PC-9 (cell line): ENCODE results near the gene NDUFB5. TPM values are rescaled to one million over a fixed set of nuclear protein-coding genes. Genes with fewer than 3 reads are reported as not detected.

Experiments used
- BruUV-seq: library from RNA; stranded (reverse); fragments of 400-500 nt; replicated peaks from 2 replicates; lab custom pipeline; 2021; lab: Mats Ljungman, UMichigan
- CTCF ChIA-PET: fragments of 300-600 bp; sonication (Branson Sonifier 250); formaldehyde crosslinking; loops from one replicate; lab custom pipeline; 2022; ENCODE audit warnings: antibody characterized with exemption; lab: Charles Lee
- POLR2A ChIA-PET: fragments of 300-600 bp; sonication (Branson Sonifier 250); formaldehyde crosslinking; loops from one replicate; lab custom pipeline; 2022; ENCODE audit warnings: antibody characterized with exemption; ENCODE audit not compliant: unreplicated experiment; lab: Charles Lee
- DNase-seq, 2 experiments: peaks; one replicate each; pipeline versions ENCODE4 v3.0.0 to v3.0.0-alpha.2; 2015 to 2022; ENCODE audit warnings: mixed read lengths in 1 of 2
- H2AFZ ChIP-seq: fragments of 200-600 bp; sonication (generic); 2 replicates; pipeline ENCODE4 v1.8.1; 2017; ENCODE audit warnings: antibody characterized with exemption
- H3F3A ChIP-seq: fragments of 200-600 bp; sonication (generic); 2 replicates; pipeline ENCODE4 v1.8.1; 2017; ENCODE audit warnings: antibody characterized with exemption, mild to moderate bottlenecking, low read depth; ENCODE audit not compliant: insufficient read depth
- H3K27ac ChIP-seq: fragments of 200-600 bp; sonication (generic); 2 replicates; pipeline ENCODE4 v1.6.1; 2016; ENCODE audit warnings: mixed run types
- H3K27me3 ChIP-seq: fragments of 200-600 bp; sonication (generic); 2 replicates; pipeline ENCODE4 v1.6.1; 2016; ENCODE audit warnings: low read depth, mixed run types; ENCODE audit not compliant: insufficient read depth
- H3K36me3 ChIP-seq: fragments of 200-600 bp; sonication (generic); 2 replicates; pipeline ENCODE4 v1.6.1; 2016; ENCODE audit warnings: low read depth, mixed run types
- H3K4me1 ChIP-seq: fragments of 200-600 bp; sonication (generic); replicated peaks from 2 replicates; pipeline ENCODE4 v1.6.1; 2016; ENCODE audit warnings: mixed run types; ENCODE audit not compliant: insufficient read depth
- H3K4me2 ChIP-seq: fragments of 200-600 bp; sonication (generic); 2 replicates; pipeline ENCODE4 v1.6.1; 2017; ENCODE audit warnings: mixed run types
- H3K4me3 ChIP-seq: fragments of 200-600 bp; sonication (generic); 2 replicates; pipeline ENCODE4 v1.6.1; 2016; ENCODE audit warnings: mixed run types
- H3K79me2 ChIP-seq: fragments of 200-600 bp; sonication (generic); 2 replicates; pipeline ENCODE4 v1.6.1; 2017; ENCODE audit warnings: low read depth, mixed run types
- H3K9me2 ChIP-seq: fragments of 200-600 bp; sonication (generic); 2 replicates; pipeline ENCODE4 v1.8.1; 2017; ENCODE audit warnings: mild to moderate bottlenecking; ENCODE audit not compliant: insufficient read depth
- H3K9me3 ChIP-seq: fragments of 200-600 bp; sonication (generic); 2 replicates; pipeline ENCODE4 v1.8.1; 2016; ENCODE audit warnings: low read depth; ENCODE audit not compliant: insufficient read depth
- H4K20me1 ChIP-seq: fragments of 200-600 bp; sonication (generic); 2 replicates; pipeline ENCODE4 v1.8.1; 2017; ENCODE audit not compliant: insufficient read depth
- EZH2 ChIP-seq: fragments of 200-600 bp; sonication (generic); IDR thresholded peaks from 2 replicates; pipeline ENCODE4 v1.8.0; 2017; ENCODE audit warnings: antibody characterized with exemption, low read depth
- intact Hi-C: fragments of 100-400 bp; cut with micrococcal nuclease; formaldehyde crosslinking; loops from one replicate; pipeline ENCODE4 v1.10.0; 2022; ENCODE audit not compliant: unreplicated experiment
- total RNA-seq: library from RNA; stranded (reverse); gene quantifications from 2 replicates; pipeline ENCODE4 v1.2.3, GENCODE V29; 2021
- TF ChIP-seq, protein P1 (sequence below): fragments of 200-600 bp; sonication (generic); conservative IDR thresholded peaks from 2 replicates; pipeline ENCODE4 v1.6.1; 2017; ENCODE audit warnings: mixed run types, antibody characterized with exemption, mild to moderate bottlenecking, moderate library complexity

NDUFB5 gene
- total RNA-seq, 1 experiment from 2014 or later = 121 TPM

DNA sequence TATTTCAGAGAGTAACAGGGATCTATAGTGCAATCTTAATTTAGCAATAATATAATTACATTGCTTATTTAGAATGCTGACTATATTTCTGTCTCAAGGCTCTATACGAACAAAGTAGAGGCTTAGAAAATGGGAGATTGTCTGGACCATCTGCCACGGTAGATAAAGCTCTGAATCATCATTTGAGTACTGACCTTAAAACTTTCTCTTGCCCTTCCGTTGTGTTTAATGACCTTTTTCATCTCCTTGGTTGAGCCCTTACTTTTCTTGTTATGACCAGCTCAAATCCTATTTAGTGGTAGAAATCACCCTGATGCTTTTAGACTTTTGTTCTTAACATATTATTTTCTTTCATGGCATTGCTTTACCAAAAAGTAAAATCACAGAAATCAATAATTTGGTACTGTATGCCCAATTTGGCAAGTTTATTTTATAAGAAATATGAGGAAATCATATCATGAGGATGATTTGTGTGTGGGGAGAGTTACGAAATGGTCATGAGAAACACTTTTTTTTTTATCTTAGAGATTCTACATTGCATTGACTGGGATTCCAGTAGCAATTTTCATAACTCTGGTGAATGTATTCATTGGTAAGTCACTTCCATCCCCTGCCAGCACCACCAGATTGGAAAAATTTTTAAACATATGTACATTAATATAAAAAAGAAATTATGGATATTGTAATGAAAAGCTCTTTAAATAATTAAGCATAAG is 11.0 kb downstream of the NDUFB5 start:
- no peaks in the 10 kb centered on the region for H3K79me2 ChIP-seq
- intact Hi-C loops = no loop called here
- no peak overlapping the region for H3K27ac ChIP-seq
- H2AFZ ChIP-seq = no peak overlapping the region
- BruUV-seq = no TSS peak
- H3K4me1 ChIP-seq = no peaks in the 10 kb centered on the region
- H3K4me2 ChIP-seq = no peak overlapping the region
- ChIA-PET POLR2A (no interaction called here), CTCF (interaction anchor here (0.6 kb wide), 1 partner anchor 399 kb away, joined by 4 read pairs; no protein-coding TSS in a partner anchor)
- H3K9me2 ChIP-seq = no peaks in the 10 kb centered on the region
- DNase-seq = no peak
- no peaks in the 10 kb centered on the region for H3K27me3 ChIP-seq
- no peaks in the 10 kb centered on the region for H4K20me1 ChIP-seq
- peaks cover 21% of the 10 kb centered on the region for H3K36me3 ChIP-seq
- H3K4me3 ChIP-seq = no peak overlapping the region
- H3K9me3 ChIP-seq = no peaks in the 10 kb centered on the region
- TF ChIP-seq EZH2 = no peak
- TF ChIP-seq, protein P1, sequence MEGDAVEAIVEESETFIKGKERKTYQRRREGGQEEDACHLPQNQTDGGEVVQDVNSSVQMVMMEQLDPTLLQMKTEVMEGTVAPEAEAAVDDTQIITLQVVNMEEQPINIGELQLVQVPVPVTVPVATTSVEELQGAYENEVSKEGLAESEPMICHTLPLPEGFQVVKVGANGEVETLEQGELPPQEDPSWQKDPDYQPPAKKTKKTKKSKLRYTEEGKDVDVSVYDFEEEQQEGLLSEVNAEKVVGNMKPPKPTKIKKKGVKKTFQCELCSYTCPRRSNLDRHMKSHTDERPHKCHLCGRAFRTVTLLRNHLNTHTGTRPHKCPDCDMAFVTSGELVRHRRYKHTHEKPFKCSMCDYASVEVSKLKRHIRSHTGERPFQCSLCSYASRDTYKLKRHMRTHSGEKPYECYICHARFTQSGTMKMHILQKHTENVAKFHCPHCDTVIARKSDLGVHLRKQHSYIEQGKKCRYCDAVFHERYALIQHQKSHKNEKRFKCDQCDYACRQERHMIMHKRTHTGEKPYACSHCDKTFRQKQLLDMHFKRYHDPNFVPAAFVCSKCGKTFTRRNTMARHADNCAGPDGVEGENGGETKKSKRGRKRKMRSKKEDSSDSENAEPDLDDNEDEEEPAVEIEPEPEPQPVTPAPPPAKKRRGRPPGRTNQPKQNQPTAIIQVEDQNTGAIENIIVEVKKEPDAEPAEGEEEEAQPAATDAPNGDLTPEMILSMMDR = no peak
- H3F3A ChIP-seq = no peaks in the 10 kb centered on the region

DNA sequence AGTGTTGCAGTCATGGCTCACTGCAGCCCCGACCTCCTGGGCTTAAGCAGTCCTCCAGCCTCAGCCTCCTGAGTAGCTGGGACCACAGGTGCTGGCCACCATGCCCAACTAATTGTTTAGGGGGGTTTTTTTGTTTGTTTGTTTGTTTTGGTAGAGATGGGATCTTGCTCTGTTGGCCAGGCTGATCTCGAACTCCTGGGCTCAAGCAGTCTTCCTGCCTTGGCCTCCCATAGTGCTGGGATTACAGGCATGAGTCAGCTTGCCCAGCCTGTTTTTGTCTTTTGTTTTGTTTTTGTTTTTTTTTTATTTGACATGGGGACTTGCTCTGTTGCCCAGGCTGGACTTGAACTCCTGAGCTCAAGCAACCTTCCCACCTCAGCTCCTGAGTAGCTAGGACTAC is 17.4 kb downstream of the NDUFB5 start:
- H3K4me1 ChIP-seq = no peaks in the 10 kb centered on the region
- POLR2A ChIA-PET = interaction anchor here (0.5 to 0.7 kb wide), 2 partner anchors 13 to 22 kb away, joined by 5 to 15 read pairs; no protein-coding TSS in a partner anchor
- no peak overlapping the region for H3K4me2 ChIP-seq
- no peaks in the 10 kb centered on the region for H3K9me2 ChIP-seq
- CTCF ChIA-PET = no interaction called here
- H3K9me3 ChIP-seq = no peaks in the 10 kb centered on the region
- no peak for DNase-seq
- intact Hi-C loops = no loop called here
- H2AFZ ChIP-seq = no peak overlapping the region
- no peaks in the 10 kb centered on the region for H3K79me2 ChIP-seq
- H3K36me3 ChIP-seq = peaks cover 52% of the 10 kb centered on the region
- H3F3A ChIP-seq = peaks cover 21% of the 10 kb centered on the region; the same call in 1 of the 2 replicates
- H3K27ac ChIP-seq = no peak overlapping the region
- H3K27me3 ChIP-seq = no peaks in the 10 kb centered on the region
- H4K20me1 ChIP-seq = no peaks in the 10 kb centered on the region; the same call in 1 of the 2 replicates
- H3K4me3 ChIP-seq = no peak overlapping the region
- BruUV-seq = no TSS peak
- TF ChIP-seq EZH2 = no peak
- TF ChIP-seq, protein P1 = no peak

DNA sequence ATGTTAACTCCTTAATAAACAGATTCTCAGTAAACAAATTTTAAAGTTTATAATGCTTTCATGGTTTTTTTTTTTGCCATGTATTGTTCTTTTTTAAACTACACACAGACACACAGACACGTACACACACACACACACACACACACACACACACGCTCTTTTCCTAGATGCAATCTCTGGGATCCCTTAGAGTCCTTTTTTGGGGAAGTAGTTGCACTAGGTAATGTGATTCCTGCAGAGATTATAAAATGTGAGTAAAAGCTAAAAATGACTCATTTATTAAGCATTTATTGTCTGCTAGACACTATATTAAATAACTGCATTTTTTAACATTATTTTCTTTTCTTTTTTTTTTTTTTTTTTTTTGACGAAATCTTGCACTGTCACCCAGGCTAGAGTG is 19.9 kb downstream of the NDUFB5 start:
- intact Hi-C loops = no loop called here
- Histone ChIP-seq H2AFZ (no peak overlapping the region), H3K4me3 (no peak overlapping the region), H3K9me2 (no peaks in the 10 kb centered on the region), H3K79me2 (no peaks in the 10 kb centered on the region), H3F3A (peaks cover 21% of the 10 kb centered on the region; the same call in 1 of the 2 replicates), H3K36me3 (peaks cover 35% of the 10 kb centered on the region), H3K4me2 (no peak overlapping the region), H3K9me3 (no peaks in the 10 kb centered on the region), H3K4me1 (no peaks in the 10 kb centered on the region), H3K27me3 (no peaks in the 10 kb centered on the region), H4K20me1 (no peaks in the 10 kb centered on the region; the same call in 1 of the 2 replicates), H3K27ac (no peak overlapping the region)
- no TSS peak for BruUV-seq
- ChIA-PET POLR2A (no interaction called here), CTCF (no interaction called here)
- no peak for TF ChIP-seq EZH2
- TF ChIP-seq, protein P1 = no peak
- no peak for DNase-seq
